RCC 7860 (cell line): ENCODE measurements around the gene GBF1.
"Not testable (repeated sequence)": the region's sequence is repeated elsewhere in the genome, so short reads cannot be mapped to it uniquely, and the experiment has no call there.

ENCODE experiments used
- DNase-seq: peaks from one replicate; pipeline ENCODE4 v3.0.0-alpha.2; 2015; ENCODE audit warnings: low spot score
- FAIRE-seq: peaks from 2 replicates; lab custom pipeline; 2012; peaks lifted over from hg19 to GRCh38; lab: Jason Lieb, UNC

Gene GBF1

GRCh38 chr10:102245082-102245931 is at the start of gene GBF1:
GBF1 (plus strand) TSS chr10:102245532; CDS start chr10:102258939, 13,407 bp downstream.
- FAIRE-seq (peak; percentile 98), DNase-seq (peak; percentile 100)

- FAIRE-seq, result no peak
- no peak for DNase-seq
Measured at GRCh38 chr10:102196893-102197292, 48.4 kb upstream of the GBF1 start.

- FAIRE-seq (no peak), DNase-seq (no peak)
Measured at GRCh38 chr10:102198027-102198426, 47.3 kb upstream of the GBF1 start.

- DNase-seq (no peak), FAIRE-seq (no peak)
Measured at GRCh38 chr10:102200751-102201640, 44.3 kb upstream of the GBF1 start.

GRCh38 chr10:102202386-102202785 is 42.9 kb upstream of the GBF1 start:
- DNase-seq (no peak), FAIRE-seq (no peak)

- FAIRE-seq (no peak), DNase-seq (no peak)
Measured at GRCh38 chr10:102208311-102209035, 36.9 kb upstream of the GBF1 start.

GRCh38 chr10:102211615-102212299 is 33.6 kb upstream of the GBF1 start:
- FAIRE-seq, result no peak

GRCh38 chr10:102213599-102213998 is 31.7 kb upstream of the GBF1 start:
- DNase-seq, FAIRE-seq: not testable (repeated sequence)

More at GRCh38 chr10:102211615-102212299, 33.6 kb upstream of the GBF1 start:
- no peak for DNase-seq

- FAIRE-seq, result no peak
Measured at GRCh38 chr10:102219370-102219769, 26.0 kb upstream of the GBF1 start.

GRCh38 chr10:102220612-102221011 is 24.7 kb upstream of the GBF1 start:
- FAIRE-seq, result no peak
- DNase-seq, result no peak

More at GRCh38 chr10:102219370-102219769, 26.0 kb upstream of the GBF1 start:
- no peak for DNase-seq

- DNase-seq, result no peak
- FAIRE-seq, result no peak
Measured at GRCh38 chr10:102222797-102223196, 22.5 kb upstream of the GBF1 start.

- FAIRE-seq (no peak), DNase-seq (peak; percentile 55)
Measured at GRCh38 chr10:102225646-102226541, 19.4 kb upstream of the GBF1 start, which contains the start of gene ELOVL3. ELOVL3 (plus strand) TSS chr10:102226299; CDS start chr10:102226549, 250 bp downstream.

- DNase-seq (no peak), FAIRE-seq (no peak)
Measured at GRCh38 chr10:102226542-102226870, 18.8 kb upstream of the GBF1 start.

GRCh38 chr10:102227050-102227449 is 18.3 kb upstream of the GBF1 start:
- no peak for FAIRE-seq

GRCh38 chr10:102229810-102230263 is 15.5 kb upstream of the GBF1 start:
- DNase-seq, result peak; percentile 58

More at GRCh38 chr10:102227050-102227449, 18.3 kb upstream of the GBF1 start:
- DNase-seq, result no peak

GRCh38 chr10:102230264-102230860 is 15.0 kb upstream of the GBF1 start:
- DNase-seq (no peak), FAIRE-seq (no peak)

More at GRCh38 chr10:102229810-102230263, 15.5 kb upstream of the GBF1 start:
- no peak for FAIRE-seq

GRCh38 chr10:102230861-102231356 is 14.4 kb upstream of the GBF1 start:
- DNase-seq, result no peak
- no peak for FAIRE-seq
